Mucosa of stomach (tissue), 1 donor: ENCODE data around the gene LRBA.

Experiments
- H3K27me3 ChIP-seq: one replicate; pipeline ENCODE4 v1.7.0; 2013; ENCODE audit warnings: mild to moderate bottlenecking, low read length; ENCODE audit not compliant: control insufficient read depth, insufficient read depth
- H3K36me3 ChIP-seq: one replicate; pipeline ENCODE4 v1.7.0; 2013; ENCODE audit warnings: low read length; ENCODE audit not compliant: control insufficient read depth, insufficient read depth
- H3K4me1 ChIP-seq: one replicate; pipeline ENCODE4 v1.7.0; 2013; ENCODE audit warnings: mild to moderate bottlenecking, low read length; ENCODE audit not compliant: control insufficient read depth, insufficient read depth
- H3K4me3 ChIP-seq: one replicate; pipeline ENCODE4 v1.7.0; 2013; ENCODE audit warnings: low read length
- H3K9ac ChIP-seq: one replicate; pipeline ENCODE4 v1.7.0; 2013; ENCODE audit warnings: mild to moderate bottlenecking, low read length, moderate library complexity
- H3K9me3 ChIP-seq: one replicate; pipeline ENCODE4 v1.7.0; 2013; ENCODE audit warnings: mild to moderate bottlenecking, low read length, moderate library complexity; ENCODE audit not compliant: control insufficient read depth
- donor health status: Pancreatic carcinoma.

LRBA gene

DNA sequence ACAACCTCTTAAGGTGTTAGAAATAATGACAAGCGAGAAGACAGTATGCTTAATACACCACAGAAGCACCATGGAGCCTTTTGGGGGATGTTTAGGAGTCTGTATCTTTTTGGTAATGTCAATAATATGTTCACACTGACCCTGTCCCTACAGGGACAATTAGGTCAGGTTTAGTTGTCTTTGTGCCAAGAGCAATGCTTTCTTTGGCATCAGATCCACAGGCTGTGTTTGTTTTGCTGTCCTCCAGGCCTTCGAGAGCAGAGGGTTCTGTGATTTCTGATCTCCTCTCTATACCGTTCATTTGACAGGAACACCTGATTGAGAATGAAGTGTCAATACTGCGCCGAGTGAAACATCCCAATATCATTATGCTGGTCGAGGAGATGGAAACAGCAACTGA lies 783.1 kb downstream of the LRBA start:
- Histone ChIP-seq H3K27me3 (no peaks in the 10 kb centered on the region), H3K4me3 (no peak overlapping the region), H3K9me3 (no peaks in the 10 kb centered on the region), H3K4me1 (no peaks in the 10 kb centered on the region), H3K9ac (no peak overlapping the region), H3K36me3 (no peaks in the 10 kb centered on the region)

DNA sequence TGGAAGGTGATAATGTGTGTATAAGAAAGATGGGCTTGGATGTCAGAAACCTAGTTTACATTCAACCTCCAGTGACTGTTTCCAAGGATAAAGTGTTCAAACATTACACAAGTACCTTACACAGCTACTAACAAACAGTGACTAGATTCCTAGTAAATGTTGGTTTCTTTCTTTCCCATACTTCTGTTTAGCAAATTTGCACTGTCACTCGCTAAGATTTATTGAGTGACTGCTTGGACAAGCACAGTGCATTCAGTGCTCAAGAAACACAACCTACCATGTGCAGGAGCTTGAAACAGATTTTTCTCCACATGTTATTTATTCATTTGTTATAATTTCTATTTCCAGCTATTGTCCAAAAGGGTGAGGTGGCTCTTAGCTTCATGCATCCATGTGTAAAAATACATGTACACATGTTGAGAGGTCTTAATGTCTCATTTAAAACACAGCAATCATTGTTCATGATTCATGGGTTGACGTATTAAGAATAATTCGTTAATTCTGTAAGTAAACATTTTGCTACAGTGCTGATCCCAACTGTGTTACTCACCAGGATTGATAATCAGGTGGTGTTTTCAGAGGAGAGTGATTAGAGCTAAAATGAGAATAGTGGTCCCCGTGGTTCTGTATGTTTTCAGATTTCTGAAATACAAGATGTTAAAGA lies 783.8 kb downstream of the LRBA start:
- no peak overlapping the region for H3K9ac ChIP-seq
- H3K4me1 ChIP-seq = no peaks in the 10 kb centered on the region
- H3K36me3 ChIP-seq = no peaks in the 10 kb centered on the region
- H3K27me3 ChIP-seq = no peaks in the 10 kb centered on the region
- H3K9me3 ChIP-seq = no peaks in the 10 kb centered on the region
- no peak overlapping the region for H3K4me3 ChIP-seq

DNA sequence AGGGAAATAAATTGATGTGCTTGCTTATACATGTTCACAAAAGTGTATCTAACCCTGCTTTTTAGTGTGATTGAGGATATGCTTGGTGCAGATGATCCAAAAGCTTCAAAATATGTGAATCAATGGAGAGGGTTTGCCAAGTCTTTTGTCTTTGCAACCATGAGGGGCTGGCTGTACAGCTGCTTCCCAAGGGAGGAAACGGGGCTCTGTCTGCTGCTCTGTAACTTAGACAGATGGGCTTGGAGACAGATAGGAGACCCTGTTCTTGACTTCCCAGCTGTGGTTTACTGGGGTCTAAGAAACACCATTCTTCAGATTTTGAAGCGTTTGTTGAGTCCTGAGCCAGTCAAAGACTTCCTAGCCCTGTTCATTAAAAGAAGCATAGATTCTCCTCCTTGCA lies 784.5 kb downstream of the LRBA start:
- Histone ChIP-seq H3K36me3 (no peaks in the 10 kb centered on the region), H3K9me3 (no peaks in the 10 kb centered on the region), H3K4me3 (no peak overlapping the region), H3K9ac (no peak overlapping the region), H3K27me3 (no peaks in the 10 kb centered on the region), H3K4me1 (no peaks in the 10 kb centered on the region)

DNA sequence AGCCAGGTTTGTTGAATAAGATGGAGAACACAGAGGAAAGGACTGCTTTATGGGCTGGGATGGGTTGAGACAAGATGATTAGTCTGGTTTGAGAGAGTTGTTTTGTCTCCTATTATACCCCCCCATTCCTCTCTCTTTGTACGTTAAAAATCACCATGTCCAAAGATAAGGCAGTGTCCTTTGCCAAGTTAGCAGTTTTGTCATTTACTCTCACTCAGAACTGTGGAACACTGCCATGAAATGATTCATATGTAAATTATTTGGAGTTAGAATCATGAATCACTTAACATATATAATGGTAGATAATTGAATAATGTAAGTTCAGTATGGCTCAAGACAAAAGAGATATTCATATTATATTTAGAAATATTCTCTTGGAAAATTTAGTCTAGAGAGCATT lies 785.6 kb downstream of the LRBA start:
- Histone ChIP-seq H3K4me3 (no peak overlapping the region), H3K9me3 (no peaks in the 10 kb centered on the region), H3K9ac (no peak overlapping the region), H3K36me3 (no peaks in the 10 kb centered on the region), H3K4me1 (no peaks in the 10 kb centered on the region), H3K27me3 (no peaks in the 10 kb centered on the region)

DNA sequence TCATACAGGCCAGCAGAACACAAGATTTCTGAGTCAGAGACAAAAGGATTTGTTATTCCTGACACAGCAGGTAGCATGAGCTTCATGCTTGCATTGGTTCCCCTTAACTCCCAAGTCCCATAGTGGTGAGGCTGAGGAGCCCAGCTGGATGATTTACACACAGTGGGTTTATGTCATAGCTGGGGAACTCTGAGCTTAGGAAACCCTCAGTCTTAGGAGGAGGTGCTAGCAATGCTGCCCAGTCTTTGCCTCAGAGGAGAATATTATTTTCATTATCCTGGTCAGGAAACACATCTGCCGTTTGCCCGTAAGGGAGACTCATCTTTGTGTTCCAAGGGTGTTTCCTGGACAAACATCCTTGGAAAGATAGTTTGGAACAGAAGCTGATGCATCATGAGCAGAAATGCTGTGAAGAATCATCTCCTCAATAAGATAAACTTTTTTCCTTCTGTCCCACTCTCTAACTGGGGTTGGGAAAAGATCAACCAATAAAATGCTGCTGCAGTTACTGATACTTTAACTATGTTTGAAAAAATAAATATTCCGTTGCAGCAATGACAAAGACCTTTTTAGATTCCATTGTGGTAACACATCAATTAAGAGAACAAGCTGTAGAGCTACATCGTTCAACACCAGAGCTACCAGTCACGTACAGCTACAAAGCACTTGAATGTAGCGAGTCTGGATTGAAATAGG lies 790.0 kb downstream of the LRBA start:
- H3K4me3 ChIP-seq = no peak overlapping the region
- no peak overlapping the region for H3K9ac ChIP-seq

DNA sequence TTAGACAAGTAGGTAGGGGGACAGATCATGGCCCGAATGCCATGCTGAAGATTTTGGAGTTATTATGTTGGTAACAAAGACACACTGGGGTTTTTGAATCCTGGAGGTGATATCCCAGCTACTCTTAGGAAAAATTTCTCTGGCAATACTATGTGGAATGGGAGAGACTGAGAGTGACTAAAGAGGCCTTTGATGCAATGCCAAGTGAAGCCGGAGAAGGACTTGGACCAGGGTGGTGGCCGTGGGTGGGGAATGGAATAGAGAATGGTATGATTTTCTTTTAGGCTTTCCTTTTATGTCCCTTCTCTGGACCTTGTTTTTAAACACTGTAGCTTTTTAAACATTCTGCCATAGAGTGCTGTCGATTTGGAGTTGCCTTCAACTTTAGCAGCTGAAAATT lies 795.2 kb downstream of the LRBA start:
- Histone ChIP-seq H3K9ac (no peak overlapping the region), H3K4me1 (no peaks in the 10 kb centered on the region), H3K36me3 (no peaks in the 10 kb centered on the region), H3K27me3 (no peaks in the 10 kb centered on the region), H3K4me3 (no peak overlapping the region), H3K9me3 (no peaks in the 10 kb centered on the region)

More for the DNA sequence above, 790.0 kb downstream of the LRBA start:
- H3K36me3 ChIP-seq = no peaks in the 10 kb centered on the region
- H3K9me3 ChIP-seq = no peaks in the 10 kb centered on the region
- no peaks in the 10 kb centered on the region for H3K27me3 ChIP-seq
- no peaks in the 10 kb centered on the region for H3K4me1 ChIP-seq

DNA sequence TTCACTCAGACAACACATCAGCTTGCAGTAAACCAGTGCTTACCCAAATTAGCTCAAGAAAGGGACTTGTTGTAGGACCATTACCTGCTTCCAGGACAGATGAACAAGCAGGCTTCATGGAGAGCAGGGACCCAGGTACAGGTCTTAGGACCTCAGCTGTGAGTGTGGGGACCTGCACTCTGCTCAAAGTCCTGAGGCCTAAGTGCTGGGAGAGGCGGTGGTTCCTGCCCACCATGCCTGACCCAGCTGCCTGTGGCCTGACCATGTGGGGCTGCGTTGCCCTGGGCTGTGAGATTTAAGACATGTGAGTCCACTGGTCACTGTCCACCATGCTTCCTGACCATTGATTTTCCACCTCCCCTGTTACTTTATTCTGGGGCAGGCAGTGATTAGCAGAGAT lies 796.6 kb downstream of the LRBA start:
- Histone ChIP-seq H3K4me3 (no peak overlapping the region), H3K9ac (no peak overlapping the region), H3K27me3 (no peaks in the 10 kb centered on the region), H3K36me3 (no peaks in the 10 kb centered on the region), H3K9me3 (no peaks in the 10 kb centered on the region), H3K4me1 (no peaks in the 10 kb centered on the region)

DNA sequence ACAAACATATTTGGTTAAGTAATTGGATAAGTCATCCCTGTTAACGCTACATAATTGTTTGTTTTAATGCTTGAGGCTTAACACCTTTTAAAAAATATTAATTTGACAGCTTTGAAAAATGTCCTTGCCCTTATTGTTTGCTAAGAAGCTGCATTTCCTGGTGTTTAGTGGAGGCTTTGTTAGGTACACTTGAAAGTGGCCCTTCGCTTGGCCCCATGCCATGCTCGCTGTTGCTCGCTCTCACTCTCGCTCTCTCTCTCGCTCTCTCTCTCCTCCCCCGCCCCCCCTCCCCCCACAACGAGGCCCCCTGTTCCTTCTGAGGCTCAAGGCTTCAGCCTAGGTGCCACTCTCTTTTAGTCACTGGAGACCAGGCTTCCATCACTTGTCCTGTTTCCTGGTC lies 797.3 kb downstream of the LRBA start:
- Histone ChIP-seq H3K9ac (no peak overlapping the region), H3K36me3 (no peaks in the 10 kb centered on the region), H3K4me1 (no peaks in the 10 kb centered on the region), H3K4me3 (no peak overlapping the region), H3K9me3 (no peaks in the 10 kb centered on the region), H3K27me3 (no peaks in the 10 kb centered on the region)

DNA sequence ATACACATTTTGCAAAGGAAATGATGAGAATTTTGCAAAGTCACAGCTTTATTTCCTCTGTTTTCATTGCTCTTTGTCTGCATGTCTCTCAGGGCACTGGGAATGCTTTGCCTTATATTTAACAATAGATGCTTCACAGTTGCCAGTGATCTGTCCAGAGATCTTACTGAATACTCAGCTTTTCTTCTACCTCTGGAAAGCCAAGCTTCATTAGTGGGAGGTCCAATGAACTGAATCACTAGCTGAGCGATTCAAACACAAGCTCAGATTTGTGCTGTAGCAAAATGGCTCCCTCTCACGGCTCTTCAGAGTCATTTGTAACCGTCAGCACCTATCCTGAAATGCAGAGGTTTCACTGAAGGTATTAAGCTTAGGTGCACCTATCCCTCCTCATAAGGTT lies 797.9 kb downstream of the LRBA start:
- Histone ChIP-seq H3K4me1 (no peaks in the 10 kb centered on the region), H3K36me3 (no peaks in the 10 kb centered on the region), H3K27me3 (no peaks in the 10 kb centered on the region), H3K9me3 (no peaks in the 10 kb centered on the region), H3K4me3 (no peak overlapping the region), H3K9ac (no peak overlapping the region)

DNA sequence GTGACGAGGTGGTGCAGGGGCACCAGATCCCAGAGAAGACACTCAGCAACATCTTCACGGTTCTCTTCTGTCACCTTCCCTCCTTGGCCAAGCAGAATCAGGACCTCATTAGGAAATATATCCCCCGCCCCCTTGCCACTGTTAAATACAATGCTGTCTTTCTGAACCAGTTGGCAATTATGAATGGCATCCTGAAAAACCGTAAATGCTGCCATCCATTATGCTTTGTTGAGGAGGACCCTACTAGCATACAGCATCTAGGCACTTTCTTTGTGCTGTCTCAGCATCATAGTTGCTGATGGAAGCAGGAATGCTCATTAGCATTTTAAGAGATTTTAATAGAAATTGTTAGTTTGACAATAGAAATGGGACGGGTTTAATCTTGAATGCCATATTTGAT lies 798.4 kb downstream of the LRBA start:
- H3K9me3 ChIP-seq = no peaks in the 10 kb centered on the region
- no peak overlapping the region for H3K9ac ChIP-seq
- no peaks in the 10 kb centered on the region for H3K4me1 ChIP-seq
- no peaks in the 10 kb centered on the region for H3K36me3 ChIP-seq
- H3K4me3 ChIP-seq = no peak overlapping the region
- H3K27me3 ChIP-seq = no peaks in the 10 kb centered on the region

DNA sequence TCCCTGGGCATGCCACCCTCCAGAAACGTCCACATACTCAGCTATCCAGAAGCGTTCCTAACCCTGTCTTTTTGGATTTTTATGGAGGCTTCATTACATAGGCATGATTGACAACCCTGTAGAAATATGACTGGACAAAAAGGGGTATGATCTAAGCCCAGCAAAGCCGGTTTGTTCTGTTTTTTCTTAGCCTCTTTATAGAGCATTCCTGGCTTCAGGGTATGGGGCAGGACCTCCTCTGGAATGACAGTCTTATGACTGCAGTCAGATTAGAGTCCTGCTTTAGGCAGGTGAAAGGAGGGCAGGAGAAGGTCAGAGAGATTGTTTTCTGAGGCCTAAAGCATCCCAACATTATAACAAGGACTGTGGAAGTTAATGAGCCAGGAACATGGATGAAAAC lies 799.5 kb downstream of the LRBA start:
- H3K9me3 ChIP-seq = no peaks in the 10 kb centered on the region
- no peaks in the 10 kb centered on the region for H3K4me1 ChIP-seq
- H3K27me3 ChIP-seq = no peaks in the 10 kb centered on the region
- no peaks in the 10 kb centered on the region for H3K36me3 ChIP-seq
- no peak overlapping the region for H3K9ac ChIP-seq
- H3K4me3 ChIP-seq = no peak overlapping the region
